ENCODE data around the gene SEC14L1. TPM values are rescaled to one million over a fixed set of nuclear protein-coding genes. Genes with fewer than 3 reads are reported as not detected.

SEC14L1 gene
- polyA plus RNA-seq, 1 experiment = 25.2 TPM

DNA sequence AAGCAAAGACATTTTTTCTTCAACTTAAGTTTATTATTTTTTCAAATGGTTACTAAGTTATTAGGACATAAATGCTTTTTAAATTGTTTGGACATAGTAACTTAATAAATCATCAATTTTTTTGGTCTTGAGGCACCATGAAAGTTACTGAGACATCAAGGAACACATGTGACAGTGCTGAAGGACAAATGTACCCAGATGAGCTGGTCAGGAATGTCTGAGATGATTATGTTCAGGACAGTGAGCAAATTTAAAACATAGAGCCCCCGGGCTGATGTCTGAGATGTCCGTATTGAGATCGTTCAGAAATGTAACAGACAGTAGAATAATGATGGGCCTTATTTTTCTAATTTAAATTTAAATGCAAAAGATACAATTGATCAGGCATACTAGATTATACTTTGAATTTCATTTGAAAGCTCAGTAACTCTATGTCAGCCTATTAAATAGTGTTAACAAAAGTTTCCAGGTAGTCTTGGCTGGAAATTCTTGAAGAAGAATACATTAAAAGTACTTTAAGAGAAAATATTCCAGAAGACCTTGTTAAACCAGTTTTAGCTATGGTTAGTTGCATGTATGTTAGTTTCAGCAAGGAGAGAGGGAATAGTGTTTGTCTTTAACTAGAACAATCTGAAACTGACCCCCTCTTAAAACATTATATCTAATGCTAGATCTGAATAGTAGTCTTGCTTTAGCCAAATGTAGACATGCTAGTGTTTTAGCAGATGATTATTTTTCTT is 36.4 kb downstream of the SEC14L1 start:
- POLR2A ChIA-PET = no interaction called here
- TF ChIP-seq, protein P1, sequence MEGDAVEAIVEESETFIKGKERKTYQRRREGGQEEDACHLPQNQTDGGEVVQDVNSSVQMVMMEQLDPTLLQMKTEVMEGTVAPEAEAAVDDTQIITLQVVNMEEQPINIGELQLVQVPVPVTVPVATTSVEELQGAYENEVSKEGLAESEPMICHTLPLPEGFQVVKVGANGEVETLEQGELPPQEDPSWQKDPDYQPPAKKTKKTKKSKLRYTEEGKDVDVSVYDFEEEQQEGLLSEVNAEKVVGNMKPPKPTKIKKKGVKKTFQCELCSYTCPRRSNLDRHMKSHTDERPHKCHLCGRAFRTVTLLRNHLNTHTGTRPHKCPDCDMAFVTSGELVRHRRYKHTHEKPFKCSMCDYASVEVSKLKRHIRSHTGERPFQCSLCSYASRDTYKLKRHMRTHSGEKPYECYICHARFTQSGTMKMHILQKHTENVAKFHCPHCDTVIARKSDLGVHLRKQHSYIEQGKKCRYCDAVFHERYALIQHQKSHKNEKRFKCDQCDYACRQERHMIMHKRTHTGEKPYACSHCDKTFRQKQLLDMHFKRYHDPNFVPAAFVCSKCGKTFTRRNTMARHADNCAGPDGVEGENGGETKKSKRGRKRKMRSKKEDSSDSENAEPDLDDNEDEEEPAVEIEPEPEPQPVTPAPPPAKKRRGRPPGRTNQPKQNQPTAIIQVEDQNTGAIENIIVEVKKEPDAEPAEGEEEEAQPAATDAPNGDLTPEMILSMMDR (IDR thresholded peaks at IDR 0.05; ENCODE audit: insufficient read depth, low read depth, low read length) = no peak
- CTCF ChIA-PET = no interaction called here
- no peaks in the 10 kb centered on the region for H3K27me3 ChIP-seq (ENCODE audit: control insufficient read depth, insufficient read depth, low read length)
- H3K4me3 ChIP-seq (ENCODE audit: low read depth, low read length) = no peak overlapping the region
- no peak for DNase-seq (ENCODE audit: low read depth)
- H3K36me3 ChIP-seq (ENCODE audit: control insufficient read depth, insufficient read depth, low read length) = peaks cover 3% of the 10 kb centered on the region; the same call in 1 of the 2 replicates

DNA sequence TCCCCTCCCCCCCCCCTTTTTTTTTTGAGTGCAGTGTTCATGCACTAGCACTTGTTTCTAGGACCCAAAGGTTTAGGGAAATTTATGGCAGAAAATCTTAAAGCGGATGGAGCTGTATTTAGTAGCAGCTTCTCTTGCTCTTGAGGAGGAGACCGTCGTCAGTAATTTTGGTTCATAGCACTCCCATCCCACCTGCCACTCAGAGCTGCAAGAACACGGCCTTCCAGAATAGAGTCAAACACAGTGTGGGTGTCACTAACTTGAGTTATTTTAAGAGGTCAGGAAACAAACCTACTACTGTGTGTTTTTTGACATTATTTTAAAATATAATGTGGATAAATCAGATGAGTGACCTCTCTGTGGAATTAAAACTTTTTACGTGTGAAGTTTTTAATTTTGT is 37.3 kb downstream of the SEC14L1 start:
- Histone ChIP-seq H3K36me3 (ENCODE audit: control insufficient read depth, insufficient read depth, low read length) (peaks cover 3% of the 10 kb centered on the region; the same call in 1 of the 2 replicates), H3K4me3 (ENCODE audit: low read depth, low read length) (no peak overlapping the region), H3K27me3 (ENCODE audit: control insufficient read depth, insufficient read depth, low read length) (no peaks in the 10 kb centered on the region)
- TF ChIP-seq, protein P1 (IDR thresholded peaks at IDR 0.05; ENCODE audit: insufficient read depth, low read depth, low read length) = no peak
- POLR2A ChIA-PET = no interaction called here
- no peak for DNase-seq (ENCODE audit: low read depth)
- CTCF ChIA-PET = no interaction called here

DNA sequence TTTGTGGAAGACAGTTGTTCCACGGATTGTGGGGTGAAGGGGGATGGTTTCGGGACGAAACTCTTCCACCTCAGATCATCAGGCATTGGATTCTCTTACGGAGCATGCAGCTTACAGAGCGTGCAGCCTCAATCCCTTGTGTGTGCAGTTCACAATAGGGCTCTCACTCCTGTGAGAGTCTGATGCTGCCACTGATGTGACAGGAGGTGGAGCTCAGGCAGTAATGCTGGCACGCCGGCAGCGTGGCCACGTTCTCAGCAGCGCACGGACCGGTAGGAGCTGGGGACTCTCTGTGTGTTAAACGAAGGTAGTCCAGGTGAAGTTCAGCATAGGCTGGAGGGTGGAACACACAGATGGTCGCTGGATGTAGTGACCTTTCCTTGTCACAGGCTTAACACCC is 37.8 kb downstream of the SEC14L1 start:
- H3K4me3 ChIP-seq (ENCODE audit: low read depth, low read length) = no peak overlapping the region
- no peaks in the 10 kb centered on the region for H3K27me3 ChIP-seq (ENCODE audit: control insufficient read depth, insufficient read depth, low read length)
- CTCF ChIA-PET = interaction anchor here (1.2 kb wide), 1 partner anchor 16 kb away, joined by 4 read pairs; no protein-coding TSS in a partner anchor
- TF ChIP-seq, protein P1 (IDR thresholded peaks at IDR 0.05; ENCODE audit: insufficient read depth, low read depth, low read length) = no peak
- no peak for DNase-seq (ENCODE audit: low read depth)
- POLR2A ChIA-PET = no interaction called here
- H3K36me3 ChIP-seq (ENCODE audit: control insufficient read depth, insufficient read depth, low read length) = peaks cover 3% of the 10 kb centered on the region; the same call in 1 of the 2 replicates

DNA sequence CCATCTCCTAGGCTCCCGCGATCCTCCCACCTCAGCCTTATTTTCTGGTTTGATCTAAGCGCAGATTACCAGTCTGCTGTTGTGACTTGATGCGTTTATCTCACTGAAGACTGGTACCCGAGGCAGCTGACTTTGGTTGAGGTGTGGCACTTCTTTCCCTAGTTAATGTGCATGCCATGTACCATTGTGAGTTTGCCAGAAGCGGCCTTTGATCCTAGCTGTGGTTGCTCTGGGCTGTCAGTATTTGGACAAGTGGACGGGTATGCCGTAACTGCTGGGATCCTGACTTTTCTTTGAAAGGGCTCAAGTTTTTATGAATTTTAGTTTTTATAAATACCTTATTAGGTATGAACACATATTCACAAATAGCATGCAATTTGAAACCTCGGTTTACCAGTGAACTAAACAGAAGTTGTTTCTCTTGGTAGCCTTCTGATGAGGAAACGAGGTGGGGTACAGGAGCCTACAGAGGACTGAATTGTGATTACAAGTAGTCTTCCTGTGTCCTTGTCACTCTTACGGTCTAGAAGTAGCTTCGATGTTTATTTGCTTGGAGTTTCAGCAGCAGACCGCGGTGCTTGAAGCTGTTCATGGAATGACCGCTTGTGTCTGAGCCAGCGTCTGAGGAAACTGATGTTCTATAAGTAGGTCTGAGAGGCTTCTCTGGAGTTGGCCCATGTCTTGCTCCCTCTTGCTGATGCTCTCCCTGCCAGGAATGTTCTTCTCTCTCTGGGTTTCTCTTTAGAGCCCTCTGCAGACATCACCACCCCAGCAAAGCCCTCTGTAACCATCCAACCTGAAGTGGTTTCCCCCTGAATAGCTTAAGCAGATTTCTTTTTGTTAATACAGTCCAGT is 40.0 kb downstream of the SEC14L1 start:
- DNase-seq (ENCODE audit: low read depth) = no peak
- ChIA-PET CTCF (interaction anchor here (1.6 kb wide), 1 partner anchor 11 kb away, joined by 4 read pairs; no protein-coding TSS in a partner anchor), POLR2A (no interaction called here)
- TF ChIP-seq, protein P1 (IDR thresholded peaks at IDR 0.05; ENCODE audit: insufficient read depth, low read depth, low read length) = no peak
- Histone ChIP-seq H3K27me3 (ENCODE audit: control insufficient read depth, insufficient read depth, low read length) (no peaks in the 10 kb centered on the region), H3K4me3 (ENCODE audit: low read depth, low read length) (no peak overlapping the region), H3K36me3 (ENCODE audit: control insufficient read depth, insufficient read depth, low read length) (no peaks in the 10 kb centered on the region)
